Measurements from ENCODE around the gene SDC1.
A peak's percentile ranks its signal among the peaks of the same experiment; 100 is the strongest.
"Not testable (repeated sequence)": the region's sequence is repeated elsewhere in the genome, so short reads cannot be mapped to it uniquely, and the experiment has no call there.

Gene SDC1

GRCh38 chr2:20196053-20196656 is 28.8 kb downstream of the SDC1 start:
- DNase-seq = no peak

- no peak for DNase-seq
Measured at GRCh38 chr2:20195431-20196033, 29.4 kb downstream of the SDC1 start.

GRCh38 chr2:20195016-20195411 is 29.9 kb downstream of the SDC1 start:
- not testable (repeated sequence) for DNase-seq

GRCh38 chr2:20194097-20195015 is 30.6 kb downstream of the SDC1 start:
- no peak for DNase-seq

GRCh38 chr2:20193185-20193584 is 31.7 kb downstream of the SDC1 start:
- no peak for DNase-seq

GRCh38 chr2:20192781-20193180 is 32.1 kb downstream of the SDC1 start:
- no peak for DNase-seq

GRCh38 chr2:20191714-20192569 is 33.0 kb downstream of the SDC1 start:
- DNase-seq = no peak

- DNase-seq = peak; percentile 61
Measured at GRCh38 chr2:20190876-20191713, 33.8 kb downstream of the SDC1 start.

GRCh38 chr2:20190170-20190569 is 34.8 kb downstream of the SDC1 start:
- DNase-seq = no peak

GRCh38 chr2:20189299-20189931 is 35.5 kb downstream of the SDC1 start:
- no peak for DNase-seq

GRCh38 chr2:20188851-20189250 is 36.1 kb downstream of the SDC1 start:
- DNase-seq = peak; percentile 98

- no peak for DNase-seq
Measured at GRCh38 chr2:20188201-20188600, 36.7 kb downstream of the SDC1 start.

GRCh38 chr2:20187331-20187730 is 37.6 kb downstream of the SDC1 start:
- DNase-seq = no peak

- no peak for DNase-seq
Measured at GRCh38 chr2:20186855-20187187, 38.1 kb downstream of the SDC1 start.

- no peak for DNase-seq
Measured at GRCh38 chr2:20186078-20186854, 38.7 kb downstream of the SDC1 start.

- no peak for DNase-seq
Measured at GRCh38 chr2:20185176-20186022, 39.5 kb downstream of the SDC1 start.

- DNase-seq = no peak
Measured at GRCh38 chr2:20184067-20184938, 40.6 kb downstream of the SDC1 start.

- DNase-seq = no peak
Measured at GRCh38 chr2:20183373-20183772, 41.6 kb downstream of the SDC1 start.

Measured in NCI-H82 (cell line).